PC-9 (cell line): ENCODE measurements around the gene TLR2.

Experiments used
- CTCF ChIP-seq: fragments of 200-600 bp; sonication (generic); conservative IDR thresholded peaks from 2 replicates; pipeline ENCODE4 v1.6.1; 2017; ENCODE audit warnings: mixed run types, antibody characterized with exemption, mild to moderate bottlenecking, moderate library complexity
- EZH2 ChIP-seq: fragments of 200-600 bp; sonication (generic); IDR thresholded peaks from 2 replicates; pipeline ENCODE4 v1.8.0; 2017; ENCODE audit warnings: antibody characterized with exemption, low read depth

- TF ChIP-seq CTCF, result no peak
- TF ChIP-seq EZH2, result no peak
Measured at GRCh38 chr4:153735906-153736461, 51.9 kb downstream of the TLR2 start.
